Measurements from ENCODE around the gene CEMIP. TPM values are rescaled to one million over a fixed set of nuclear protein-coding genes. Genes with fewer than 3 reads are reported as not detected.
"Not testable (repeated sequence)": the region's sequence is repeated elsewhere in the genome, so short reads cannot be mapped to it uniquely, and the experiment has no call there.

Gene CEMIP
- polyA plus RNA-seq, 1 of the 3 experiments (the other 2 are of a cell fraction), result 27.8 TPM

GRCh38 chr15:80761754-80762153, 17.4 kb upstream of the CEMIP start:
- H3K4me2 ChIP-seq, result no peak overlapping the region
- no peak overlapping the region for H2AFZ ChIP-seq (ENCODE audit: low read depth)
- H3K27me3 ChIP-seq (ENCODE audit: insufficient read depth), result no peaks in the 10 kb centered on the region
- TF ChIP-seq ELF1 (IDR thresholded peaks at IDR 0.05) (no peak), GABPA (IDR thresholded peaks at IDR 0.05; ENCODE audit: low read depth) (no peak), SMC3 (IDR thresholded peaks at IDR 0.05; ENCODE audit: low read depth, low read length) (no peak), NFIC (IDR thresholded peaks at IDR 0.05; ENCODE audit: borderline replicate concordance) (no peak), EP300 (IDR thresholded peaks at IDR 0.05; ENCODE audit: borderline replicate concordance in 1 of 2, low read depth in 1 of 2, low read length in 1 of 2) (no peak), TEAD4 (IDR thresholded peaks at IDR 0.05; ENCODE audit: borderline replicate concordance, insufficient read depth) (no peak), RXRA (IDR thresholded peaks at IDR 0.05; ENCODE audit: borderline replicate concordance, low read depth) (no peak), REST (IDR thresholded peaks at IDR 0.05; ENCODE audit: low read depth, low read length) (no peak), ZBTB33 (IDR thresholded peaks at IDR 0.05; ENCODE audit: borderline replicate concordance, low read depth) (no peak), NRF1 (IDR thresholded peaks at IDR 0.05; ENCODE audit: low read depth, low read length) (no peak), TAF1 (IDR thresholded peaks at IDR 0.05; ENCODE audit: borderline replicate concordance, low read depth, low read length) (no peak), YY1 (IDR thresholded peaks at IDR 0.05; ENCODE audit: low read depth) (no peak)
- no peak overlapping the region for H3K4me3 ChIP-seq (ENCODE audit: low read depth in 2 of 2, low read length in 1 of 2)
- ChIA-PET CTCF (interaction anchor here (2.2 to 3.9 kb wide), 2 partner anchors 14 to 194 kb away, joined by 9 to 15 read pairs; no protein-coding TSS in a partner anchor), POLR2A (no interaction called here)
- no peaks in the 10 kb centered on the region for H3K9me3 ChIP-seq
- no peak for DNase-seq
- H3K27ac ChIP-seq (ENCODE audit: low read depth in 2 of 2, low read length in 1 of 2), result no peak overlapping the region
- whole genome bisulfite sequencing (ENCODE audit: low lambda C conversion rate), result 93% methylated on average over 5 of the region's 6 CpGs
- H3K36me3 ChIP-seq (replicated peaks in 1 of 2; ENCODE audit: control insufficient read depth in 1 of 2, insufficient read depth in 2 of 2, low read length in 1 of 2), result no peaks in the 10 kb centered on the region
- no peaks in the 10 kb centered on the region for H3F3A ChIP-seq (replicated peaks; ENCODE audit: insufficient read depth)
- H3K9ac ChIP-seq, result no peak overlapping the region
- H3K9me2 ChIP-seq, result no peaks in the 10 kb centered on the region
- no peaks in the 10 kb centered on the region for H4K20me1 ChIP-seq (ENCODE audit: insufficient read depth)
- no peaks in the 10 kb centered on the region for H3K4me1 ChIP-seq (ENCODE audit: control insufficient read depth in 1 of 2, insufficient read depth in 2 of 2, low read depth in 1 of 2, low read length in 1 of 2)
- H3K79me2 ChIP-seq (ENCODE audit: insufficient read depth), result no peaks in the 10 kb centered on the region

DNA sequence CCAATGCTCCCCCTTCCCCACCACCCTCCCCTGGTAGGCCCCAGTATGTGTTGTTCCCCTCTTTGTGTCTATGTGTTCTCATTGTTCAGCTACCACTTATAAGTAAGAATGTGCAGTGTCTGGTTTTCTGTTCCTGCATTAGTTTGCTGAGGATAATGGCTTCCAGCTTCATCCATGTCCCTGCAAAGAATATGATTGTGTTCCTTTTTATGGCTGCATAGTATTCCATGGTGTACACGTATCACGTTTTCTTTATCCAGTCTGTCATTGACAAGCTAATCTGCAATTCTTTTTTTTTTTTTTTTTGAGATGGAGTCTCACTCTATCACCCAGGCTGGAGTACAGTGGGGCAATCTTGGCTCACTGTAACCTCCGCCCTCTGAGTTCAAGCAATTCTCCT, 15.9 kb upstream of the CEMIP start:
- H3K27ac ChIP-seq (ENCODE audit: low read depth in 2 of 2, low read length in 1 of 2); H4K20me1 ChIP-seq (ENCODE audit: insufficient read depth); H3F3A ChIP-seq (replicated peaks; ENCODE audit: insufficient read depth); H3K27me3 ChIP-seq (ENCODE audit: insufficient read depth); H3K4me2 ChIP-seq; H3K79me2 ChIP-seq (ENCODE audit: insufficient read depth); POLR2A ChIA-PET; H3K4me3 ChIP-seq (ENCODE audit: low read depth in 2 of 2, low read length in 1 of 2); H3K9me2 ChIP-seq; H3K4me1 ChIP-seq (ENCODE audit: control insufficient read depth in 1 of 2, insufficient read depth in 2 of 2, low read depth in 1 of 2, low read length in 1 of 2); DNase-seq; H3K9me3 ChIP-seq; H3K36me3 ChIP-seq (replicated peaks in 1 of 2; ENCODE audit: control insufficient read depth in 1 of 2, insufficient read depth in 2 of 2, low read length in 1 of 2); H3K9ac ChIP-seq; H2AFZ ChIP-seq (ENCODE audit: low read depth): not testable (repeated sequence)
- 94% methylated on average over 3 of the region's 3 CpGs for WGBS (ENCODE audit: low lambda C conversion rate)
- CTCF ChIA-PET, result interaction anchor here (1.0 to 3.9 kb wide), 5 partner anchors 13 to 307 kb away, joined by 3 to 15 read pairs (median 6); partner anchors contain the start of gene CEMIP
